Cardiac septum (tissue), 1 donor: Measurements from ENCODE around the gene ST7. TPM values are rescaled to one million over a fixed set of nuclear protein-coding genes. Genes with fewer than 3 reads are reported as not detected.

ENCODE experiments used
- DNase-seq: peaks from one replicate; pipeline ENCODE4 v3.0.0-alpha.2; 2020; ENCODE audit warnings: low spot score
- intact Hi-C: fragments of 100-400 bp; cut with DNase I; formaldehyde crosslinking; loops from one replicate; pipeline ENCODE4 v1.14.0; 2022
- total RNA-seq: library from RNA; stranded (reverse); fragmentation: NEBNext Ultra II Directional; extraction: Animal tissue kit (Norgen Biotek cat#: 25700); gene quantifications from one replicate; pipeline ENCODE4 v1.2.1, GENCODE V29; 2021
- donor health status: DM: no; HTN: no; CAD: no.

The ST7 gene
- total RNA-seq, 1 donor from 2014 or later: 23.4 TPM

DNA sequence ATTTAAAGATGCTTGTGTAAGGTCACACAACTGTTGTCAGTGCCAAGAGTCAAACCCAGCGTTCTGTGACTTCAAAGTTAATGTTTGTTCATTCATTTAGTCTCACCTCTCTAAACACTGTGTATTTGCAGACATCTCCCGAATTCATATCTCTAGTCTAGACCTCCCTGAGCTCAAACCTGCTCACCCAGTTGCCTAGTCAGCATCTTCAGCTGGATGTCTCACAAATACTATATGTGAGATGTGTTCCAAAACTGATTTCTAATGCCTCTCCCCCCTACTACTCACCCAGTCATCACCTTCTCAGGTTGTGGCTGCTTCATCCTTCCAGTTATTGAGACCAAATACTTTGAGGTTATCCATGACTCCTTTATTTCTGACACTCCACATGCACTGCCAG is 91.4 kb downstream of the ST7 start:
- DNase-seq: no peak
- intact Hi-C loops: loop anchor here (10.0 kb wide), 1 partner anchor 70 kb away; no protein-coding TSS in a partner anchor

DNA sequence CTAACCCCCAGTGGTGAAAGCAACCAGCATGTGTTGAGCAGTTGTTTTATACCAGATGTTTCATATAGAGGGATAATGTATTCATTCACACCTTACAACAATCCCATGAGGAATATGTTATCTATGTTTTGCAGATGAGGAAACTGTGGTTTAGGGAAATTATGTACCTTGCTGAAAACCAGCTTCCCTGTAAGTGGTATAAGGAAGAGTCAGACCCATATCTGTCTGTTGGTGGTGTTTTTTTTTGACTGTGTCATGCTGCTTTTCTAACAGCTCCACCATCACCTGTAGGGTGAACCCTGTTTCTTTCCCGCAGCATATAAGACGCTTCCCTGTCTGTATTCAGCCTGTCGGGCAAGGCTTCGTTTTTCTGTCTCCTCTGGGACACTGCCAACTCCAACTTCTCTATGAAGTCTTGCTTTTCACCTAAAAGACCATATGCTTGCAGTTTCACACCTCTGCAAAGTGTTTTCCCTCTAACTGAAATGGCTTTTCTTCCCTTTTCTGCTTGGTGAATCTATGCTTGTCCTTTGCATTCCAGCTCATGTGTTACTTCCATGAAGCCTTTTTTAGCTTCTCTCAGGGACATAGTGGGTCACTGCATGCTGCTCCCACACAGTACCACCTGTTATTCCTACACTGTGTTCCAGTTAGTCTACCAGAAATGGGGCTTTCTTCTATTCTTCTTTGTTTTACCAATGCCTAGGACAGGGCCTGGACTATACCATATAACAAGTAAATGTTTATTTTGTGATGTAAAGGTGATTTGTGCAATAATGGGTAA is 92.8 kb downstream of the ST7 start:
- intact Hi-C loops: loop anchor here (10.0 kb wide), 1 partner anchor 69 kb away; no protein-coding TSS in a partner anchor
- DNase-seq: no peak

DNA sequence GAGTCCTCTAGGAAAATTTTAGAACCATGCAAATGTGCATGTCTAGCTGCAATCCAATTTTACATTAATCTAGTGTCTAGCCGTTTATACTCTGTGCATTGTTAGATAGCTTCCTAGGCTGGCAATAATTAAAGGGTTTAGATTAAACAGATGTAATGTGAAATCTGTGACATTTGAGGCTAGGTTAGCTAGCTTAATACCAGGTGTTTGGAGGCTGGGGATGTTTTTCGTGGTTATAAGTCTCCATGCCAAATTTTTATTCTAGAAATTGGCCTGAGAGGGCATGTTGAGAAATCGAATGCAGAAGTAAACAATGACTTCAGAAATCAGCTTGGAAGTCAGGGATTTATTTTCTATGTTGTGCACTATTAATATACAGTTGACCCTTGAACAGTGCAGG is 94.2 kb downstream of the ST7 start:
- intact Hi-C loops: loop anchor here (10.0 kb wide), 1 partner anchor 67 kb away; no protein-coding TSS in a partner anchor

DNA sequence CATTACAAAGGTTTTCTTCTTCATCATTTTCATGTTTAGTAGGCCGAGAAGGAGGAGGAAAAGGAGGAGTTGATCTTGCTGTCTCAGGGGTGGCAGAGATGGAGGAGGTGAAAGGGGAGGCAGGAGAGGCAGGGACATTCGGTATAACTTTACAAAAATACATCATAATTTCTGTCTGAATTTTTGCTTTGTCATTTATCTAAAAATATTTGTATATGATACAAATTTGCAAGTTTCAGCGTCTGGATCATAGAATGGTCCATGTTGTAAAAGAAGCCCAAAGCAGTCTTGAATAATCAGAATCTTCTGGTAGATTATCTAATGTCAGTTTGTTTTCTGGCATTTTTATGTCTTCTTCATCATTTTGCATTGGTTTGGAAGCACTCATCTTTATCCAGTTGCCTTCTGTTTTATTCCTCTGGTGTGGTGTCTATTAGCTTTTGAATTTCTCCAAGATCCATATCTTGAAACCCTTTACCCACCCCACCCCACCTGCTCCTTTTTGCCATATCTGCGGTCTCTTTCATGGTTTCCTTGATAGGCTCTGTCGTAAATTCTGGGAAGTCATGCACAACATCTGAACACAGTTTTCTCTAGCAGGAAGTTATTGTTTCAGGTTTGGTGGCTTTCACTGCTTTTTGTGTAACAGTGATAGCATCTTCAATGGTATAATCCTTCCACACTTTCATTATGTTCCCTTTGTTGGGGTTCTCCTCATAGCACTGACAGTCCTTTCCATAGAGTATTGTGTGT is 95.0 kb downstream of the ST7 start:
- no peak for DNase-seq
- intact Hi-C loops: loop anchor here (10.0 kb wide), 1 partner anchor 67 kb away; no protein-coding TSS in a partner anchor

More for the DNA sequence above, 94.2 kb downstream of the ST7 start:
- DNase-seq: no peak

DNA sequence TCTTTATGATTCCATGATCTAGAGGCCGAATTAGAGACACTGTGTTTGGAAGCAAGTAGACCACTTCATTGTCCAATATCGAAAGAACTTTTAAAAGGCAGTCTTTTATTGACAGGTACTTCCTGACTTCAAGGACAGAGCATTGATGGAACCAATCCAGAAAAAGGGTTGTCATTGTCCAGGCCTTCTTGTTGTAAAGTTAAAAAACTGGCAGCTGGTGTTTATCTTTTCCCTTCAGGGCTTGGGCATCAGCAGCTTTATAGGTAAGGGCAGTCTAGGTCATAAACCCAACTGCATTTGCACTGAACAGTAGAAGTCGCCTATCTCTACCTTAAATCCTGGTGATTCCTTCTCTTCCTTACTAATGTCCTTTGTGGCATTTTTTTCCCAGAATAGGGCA is 95.6 kb downstream of the ST7 start:
- intact Hi-C loops: loop anchor here (10.0 kb wide), 1 partner anchor 66 kb away; no protein-coding TSS in a partner anchor

DNA sequence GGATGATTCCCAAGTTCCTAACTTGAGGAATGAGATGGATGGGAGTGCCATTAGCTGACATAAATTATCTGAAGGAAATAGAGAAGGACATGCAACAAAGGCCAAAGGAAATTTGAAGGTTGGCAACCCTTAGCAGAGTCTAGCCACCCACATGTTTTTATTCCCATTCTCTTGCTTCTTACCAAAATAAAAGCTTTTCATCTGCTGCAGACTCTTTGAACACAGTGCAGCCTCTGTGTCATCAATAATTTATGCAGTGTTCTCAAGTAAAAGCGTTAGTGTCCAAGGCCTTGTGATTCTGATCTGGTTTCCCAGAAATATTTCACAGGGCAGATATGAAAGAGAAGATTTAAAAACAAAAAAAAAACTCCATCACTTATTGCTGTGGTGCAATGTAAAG is 98.5 kb downstream of the ST7 start:
- intact Hi-C loops: no loop called here
- no peak for DNase-seq

More for the DNA sequence above, 95.6 kb downstream of the ST7 start:
- no peak for DNase-seq

DNA sequence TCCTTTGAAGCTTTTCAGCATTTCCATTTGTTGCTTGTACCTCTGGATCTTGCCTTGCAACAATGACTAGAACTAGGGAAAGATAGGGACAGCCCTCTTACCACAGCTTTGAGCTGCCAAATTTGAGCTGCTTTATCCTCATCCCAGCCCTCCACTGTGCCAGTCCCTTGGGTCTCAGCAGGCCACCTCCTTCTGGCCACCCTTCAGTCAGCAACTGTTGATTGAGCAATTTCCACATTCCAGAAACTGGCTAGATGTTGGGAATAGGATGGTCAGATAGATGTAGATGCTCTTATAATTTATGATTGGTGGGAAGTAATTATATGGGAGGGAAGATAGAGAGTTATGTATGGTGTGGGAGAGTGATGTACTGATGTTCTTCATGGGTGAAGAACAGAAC is 100.1 kb downstream of the ST7 start:
- DNase-seq: no peak
- intact Hi-C loops: no loop called here

DNA sequence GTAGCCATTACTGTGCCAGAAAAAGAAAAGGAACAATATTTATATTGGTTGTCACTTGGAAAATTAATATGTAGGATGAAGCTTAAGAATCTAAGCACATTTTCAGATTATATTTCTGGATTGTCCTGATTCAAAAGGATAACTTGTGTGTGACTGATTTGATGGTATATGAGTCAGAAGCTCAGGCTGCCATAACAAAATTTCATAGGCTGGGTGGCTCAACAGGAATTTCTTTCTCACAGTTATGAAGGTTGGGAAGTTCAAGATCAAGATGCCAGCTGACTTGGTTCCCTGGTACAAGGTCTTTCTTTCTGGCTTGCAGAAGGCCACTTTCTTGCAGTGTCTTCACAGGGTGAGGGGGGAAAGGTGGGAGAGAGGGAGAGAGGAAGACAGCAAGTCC is 108.5 kb downstream of the ST7 start:
- intact Hi-C loops: no loop called here

DNA sequence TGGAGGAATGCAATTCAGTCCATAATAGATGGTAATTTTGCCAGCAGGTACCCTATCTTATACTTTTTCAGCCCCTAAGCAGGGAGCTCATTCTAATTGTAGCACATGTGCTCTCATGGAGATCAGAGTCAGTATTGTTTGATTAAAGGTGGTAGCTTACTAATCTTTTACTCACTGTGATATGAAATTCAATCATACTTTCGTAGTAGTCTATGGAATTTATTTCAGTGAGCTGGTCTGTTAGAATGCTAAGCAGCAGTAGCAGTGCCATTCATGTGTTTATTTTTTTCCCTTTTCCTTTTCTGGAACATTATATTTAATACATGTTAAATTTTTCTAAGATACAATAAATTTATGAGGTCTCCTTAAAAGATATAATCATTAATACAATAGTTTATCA is 109.0 kb downstream of the ST7 start:
- DNase-seq: no peak
- intact Hi-C loops: no loop called here

More for the DNA sequence above, 108.5 kb downstream of the ST7 start:
- DNase-seq: no peak

DNA sequence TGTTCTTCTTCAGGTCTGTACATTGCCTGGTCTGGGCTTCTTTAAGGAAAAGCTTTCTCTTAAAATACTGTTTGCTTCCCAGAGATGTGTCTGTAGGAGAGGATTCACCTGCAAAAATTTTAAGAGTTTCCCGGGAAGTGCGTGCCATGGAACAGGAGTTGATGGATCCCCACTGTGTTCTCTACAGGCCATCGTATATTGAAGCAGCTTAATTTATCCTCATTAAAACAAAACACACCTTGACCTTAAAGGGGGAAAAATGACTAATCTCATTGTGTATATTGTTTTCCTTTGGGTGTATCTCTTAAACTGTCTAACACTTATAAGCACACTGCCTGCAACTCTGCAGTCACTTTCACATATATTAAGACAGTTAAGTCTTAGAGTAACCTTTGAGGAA is 111.4 kb downstream of the ST7 start:
- intact Hi-C loops: no loop called here
- no peak for DNase-seq

DNA sequence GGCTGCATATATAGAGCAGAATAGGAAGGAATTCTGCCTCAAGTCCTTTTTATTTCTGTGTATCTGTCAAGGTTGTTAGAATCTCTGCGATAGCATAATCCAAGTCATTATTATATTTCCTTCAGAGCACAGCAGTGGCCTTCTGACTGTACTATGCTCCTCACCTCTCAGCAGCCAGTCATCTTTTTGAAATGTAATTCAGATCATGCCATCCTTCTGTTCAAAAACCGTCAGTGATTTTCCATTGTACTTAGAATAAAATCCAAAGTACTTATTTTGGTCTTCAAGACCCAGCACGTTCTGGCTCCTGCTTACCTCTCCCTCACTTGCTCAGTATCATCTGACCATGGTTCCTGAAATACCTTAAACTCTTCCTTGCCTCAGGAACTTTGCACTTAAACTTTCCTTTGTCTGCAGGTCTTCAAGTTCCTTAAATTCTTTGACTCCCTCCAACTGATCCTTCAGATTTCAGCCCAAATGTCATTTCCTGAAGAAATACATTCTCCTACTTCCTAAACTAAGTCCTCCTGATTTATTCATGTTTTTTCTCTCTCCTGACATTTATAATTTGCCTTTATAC is 112.4 kb downstream of the ST7 start:
- no peak for DNase-seq
- intact Hi-C loops: no loop called here

DNA sequence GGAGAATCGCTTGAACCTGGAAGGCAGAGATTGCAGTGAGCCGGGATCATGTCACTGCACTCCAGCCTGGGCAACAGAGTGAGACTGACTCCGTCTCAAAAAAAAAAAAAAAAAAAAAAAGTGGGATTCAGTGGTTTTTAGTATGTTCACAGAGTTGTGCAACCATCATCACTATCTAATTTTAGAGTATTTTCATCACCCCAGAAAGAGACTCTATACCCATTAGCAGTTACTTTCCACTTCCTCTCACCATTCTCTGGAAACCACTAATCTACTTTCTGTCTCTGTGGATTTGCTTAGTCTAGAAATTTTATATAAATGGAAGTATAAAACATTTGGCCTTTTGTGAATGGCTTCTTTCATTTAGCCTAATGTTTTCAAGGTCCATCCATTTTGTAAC is 113.4 kb downstream of the ST7 start:
- no peak for DNase-seq
- intact Hi-C loops: no loop called here

DNA sequence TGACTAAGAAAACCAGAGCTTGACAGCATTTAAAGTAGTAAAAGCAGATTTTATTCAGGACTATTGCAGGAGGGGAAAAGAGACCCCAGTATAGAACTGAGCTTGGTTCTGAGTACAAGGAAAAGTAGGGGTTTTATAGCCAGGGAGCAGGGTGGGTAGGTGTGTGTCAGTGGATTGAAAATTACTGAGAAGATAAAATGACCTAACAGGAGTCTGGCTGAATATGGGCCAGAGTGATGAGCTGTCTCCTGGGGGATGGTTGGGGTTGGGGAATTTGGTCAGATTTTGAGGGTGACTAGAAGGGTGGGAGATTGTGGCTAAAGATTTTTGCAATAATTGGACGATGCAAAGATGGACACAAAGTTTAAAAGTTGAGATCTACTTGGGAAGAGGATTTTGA is 114.0 kb downstream of the ST7 start:
- no peak for DNase-seq
- intact Hi-C loops: no loop called here

DNA sequence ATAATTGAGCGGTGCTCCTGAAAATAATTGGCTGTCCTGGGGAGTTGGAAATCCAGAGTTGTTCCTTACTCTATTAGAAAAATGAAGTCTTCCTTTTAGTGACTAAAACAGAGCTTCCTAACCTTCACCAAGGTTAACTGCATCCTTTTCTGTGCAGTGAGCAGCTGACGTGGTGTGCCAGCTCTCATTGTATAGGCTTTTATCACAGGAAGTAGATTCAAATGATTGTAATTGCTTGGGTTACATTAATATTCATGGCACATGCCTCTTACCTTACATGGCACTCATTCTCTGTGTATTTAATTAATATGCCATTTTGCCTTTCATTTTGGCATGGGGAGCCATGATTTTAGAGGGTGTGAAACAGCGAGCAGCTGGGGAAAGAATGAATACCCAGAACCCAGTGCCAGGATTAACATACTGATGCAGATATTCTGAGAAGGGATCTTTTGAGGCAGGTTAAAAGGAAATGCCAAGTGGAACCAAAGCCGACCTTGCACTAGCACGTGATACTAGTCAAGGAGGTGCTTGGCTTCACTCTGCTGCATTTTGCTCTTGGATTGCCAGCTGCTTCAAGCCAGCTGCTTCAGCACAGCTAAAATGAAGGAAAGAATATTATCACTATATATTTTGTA is 115.3 kb downstream of the ST7 start:
- DNase-seq: no peak
- intact Hi-C loops: no loop called here

DNA sequence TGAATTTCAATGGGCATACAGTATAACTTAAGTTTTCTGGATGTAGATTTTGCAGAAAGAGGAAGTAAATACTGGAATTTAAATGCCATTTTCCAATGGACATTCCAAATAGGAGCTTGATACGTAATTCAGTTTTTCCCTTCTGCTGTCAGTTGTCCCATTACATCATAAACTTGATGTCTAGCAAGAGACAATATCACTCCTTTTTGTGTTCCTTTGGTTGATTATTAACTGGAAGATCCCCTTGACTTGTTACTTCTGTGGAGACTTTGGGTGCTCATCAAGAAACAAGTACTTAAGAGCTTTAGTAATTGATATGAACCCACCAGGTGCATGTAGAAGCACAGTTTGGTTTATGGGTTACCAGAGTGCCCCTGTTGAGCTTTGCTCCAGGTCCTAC is 116.1 kb downstream of the ST7 start:
- DNase-seq: no peak
- intact Hi-C loops: no loop called here

DNA sequence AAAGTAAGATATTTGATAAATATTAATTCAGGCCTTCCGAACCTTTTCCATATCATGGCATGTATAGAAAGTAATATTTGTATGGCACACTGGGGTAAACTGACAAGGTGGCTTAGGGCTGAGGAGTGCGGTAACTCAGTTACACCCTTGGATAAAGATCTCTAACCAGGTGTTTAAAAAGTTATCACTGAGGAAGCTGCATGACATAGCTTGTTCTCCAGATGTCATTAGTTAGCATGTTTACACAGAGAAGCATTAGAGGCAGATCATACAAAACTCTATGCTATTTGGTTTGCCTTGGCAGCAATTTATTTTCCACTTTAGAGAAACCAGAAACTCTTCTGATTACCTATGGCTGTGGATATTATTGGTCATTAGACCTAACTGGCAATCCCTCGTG is 118.2 kb downstream of the ST7 start:
- no peak for DNase-seq
- intact Hi-C loops: no loop called here

DNA sequence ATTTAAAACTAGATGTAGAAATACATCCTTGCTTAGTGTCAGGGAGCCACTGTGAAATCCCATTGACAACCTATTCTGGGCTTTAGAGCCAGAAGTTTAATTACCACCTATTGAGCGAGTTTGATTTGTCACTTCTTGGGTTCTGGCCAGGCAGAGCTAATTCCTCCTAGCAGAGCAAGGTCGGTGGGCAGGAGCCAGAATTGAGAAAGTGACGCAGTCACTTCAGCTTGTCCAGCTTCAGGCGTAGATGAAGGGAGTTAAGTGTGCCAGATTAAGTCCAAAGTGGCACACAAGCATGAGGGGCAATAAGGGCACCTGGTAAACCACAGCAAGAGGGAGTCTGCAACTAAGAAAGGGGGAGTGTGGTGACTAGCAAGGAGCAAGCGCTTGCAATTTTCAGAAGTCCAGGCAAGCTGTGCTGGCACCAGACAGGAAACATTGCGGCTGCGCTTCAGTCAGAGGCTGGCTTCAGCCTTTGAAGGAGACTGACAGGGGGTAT is 119.4 kb downstream of the ST7 start:
- DNase-seq: no peak
- intact Hi-C loops: no loop called here

DNA sequence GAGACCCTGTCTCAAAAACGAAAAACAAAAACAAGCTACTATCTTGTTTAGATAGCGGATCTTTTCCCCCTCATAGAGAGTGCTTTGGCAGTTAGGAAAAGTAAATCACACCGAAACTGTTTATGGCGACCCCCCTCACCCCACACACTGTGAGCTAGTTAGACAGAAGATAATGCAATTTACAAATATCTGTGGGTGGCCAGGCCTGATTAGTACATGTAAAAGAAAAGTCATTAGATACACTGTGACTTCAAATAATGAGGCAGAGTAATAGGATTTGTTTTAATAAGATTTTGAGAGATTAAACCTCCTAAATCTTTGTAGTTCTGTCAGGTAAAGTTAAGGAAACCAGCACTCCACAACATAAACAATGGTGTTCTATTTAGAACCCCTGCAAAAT is 121.1 kb downstream of the ST7 start:
- DNase-seq: no peak
- intact Hi-C loops: no loop called here

DNA sequence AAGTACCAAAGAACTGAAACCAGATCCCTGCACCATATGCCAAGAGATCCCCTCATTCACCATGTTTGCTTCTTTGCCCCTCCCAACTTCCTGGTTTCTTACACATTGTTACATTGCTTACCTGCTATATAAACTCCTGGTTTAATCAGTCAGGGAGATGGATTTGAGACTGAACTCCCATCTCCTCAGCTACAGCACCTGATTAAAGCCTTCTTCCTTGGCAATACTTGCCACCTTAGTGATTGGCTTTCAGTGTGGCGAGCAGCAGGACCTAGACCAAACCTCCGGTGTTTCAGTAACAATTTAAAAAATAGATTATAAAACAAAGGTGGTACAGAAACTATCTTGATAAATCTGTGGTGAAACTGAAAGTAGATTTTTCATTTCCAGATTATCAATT is 122.6 kb downstream of the ST7 start:
- intact Hi-C loops: no loop called here
- no peak for DNase-seq

DNA sequence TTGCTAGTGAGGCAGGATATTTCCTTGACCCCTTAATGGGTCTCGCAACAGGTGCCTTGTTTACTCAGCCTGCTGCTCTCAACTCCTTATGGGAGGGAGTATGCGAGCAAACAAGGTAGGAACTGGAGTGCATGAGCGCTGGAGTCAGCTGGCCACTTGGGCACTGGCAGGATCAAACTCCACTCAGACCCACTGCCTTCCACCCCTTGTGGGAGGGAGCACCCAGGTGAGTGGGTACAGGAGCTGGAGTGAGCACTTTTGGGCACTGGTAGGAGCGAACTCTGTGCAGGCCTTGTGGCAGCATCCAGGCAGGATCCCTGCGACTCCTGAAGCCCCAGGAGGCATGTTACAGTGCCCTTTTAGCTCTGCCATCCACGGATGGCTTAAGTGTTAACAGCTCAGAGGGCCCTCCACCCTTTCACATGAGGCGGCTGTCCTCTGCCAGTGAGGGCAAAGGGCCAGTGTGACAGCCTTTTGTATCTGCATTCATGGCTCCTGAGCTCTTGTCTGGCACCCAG is 123.2 kb downstream of the ST7 start:
- peak; percentile 79 for DNase-seq
- intact Hi-C loops: no loop called here
